Middle frontal gyrus (tissue), 1 donor: Measurements from ENCODE around the gene TACC3.

Experiments used
- DNase-seq: peaks from one replicate; pipeline ENCODE4 v3.0.0-alpha.2; 2015; ENCODE audit warnings: low spot score; ENCODE audit errors: extremely low spot score

TACC3 gene

DNA sequence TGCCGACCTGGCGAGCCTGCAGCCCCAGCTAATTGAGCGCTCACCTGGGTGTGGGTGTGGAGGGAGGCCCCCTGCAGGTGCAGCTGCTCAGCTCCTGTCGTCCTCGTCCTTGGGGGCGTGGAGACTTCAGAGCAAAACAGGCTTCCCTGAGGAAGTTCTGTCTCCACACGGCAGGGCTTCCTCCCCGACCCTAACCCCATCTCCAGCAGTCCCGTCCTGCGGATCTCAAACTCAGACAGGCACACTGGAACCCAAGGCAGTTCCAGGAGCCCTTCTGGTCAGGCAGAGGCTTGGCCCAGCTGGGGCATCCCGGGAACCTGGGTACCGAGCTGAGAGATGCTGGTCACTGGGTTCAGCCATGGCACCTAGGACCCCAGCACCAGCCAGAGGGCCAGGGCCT, 24.4 kb downstream of the TACC3 start:
- no peak for DNase-seq

DNA sequence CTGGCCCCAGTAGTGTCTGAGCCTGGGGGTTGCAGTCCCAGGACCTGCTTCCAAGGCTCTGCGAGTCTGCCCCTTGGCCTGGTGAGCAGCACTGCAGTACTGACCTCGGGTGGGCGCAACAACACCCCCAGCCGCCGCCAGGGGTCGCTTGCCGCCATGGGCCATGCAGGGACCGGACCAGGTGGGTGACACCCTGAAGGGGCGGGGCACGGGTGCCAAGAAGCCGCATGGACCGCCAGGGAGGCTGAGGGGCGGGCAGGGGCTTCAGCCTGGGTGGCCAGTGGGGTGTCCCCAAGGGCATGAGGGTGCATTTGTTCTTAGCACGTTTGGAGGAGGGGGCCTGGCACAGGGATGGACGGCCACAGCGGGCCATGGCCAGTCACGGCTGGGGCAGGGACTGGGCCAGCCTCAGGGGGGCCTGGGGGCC, 25.0 kb downstream of the TACC3 start:
- no peak for DNase-seq

DNA sequence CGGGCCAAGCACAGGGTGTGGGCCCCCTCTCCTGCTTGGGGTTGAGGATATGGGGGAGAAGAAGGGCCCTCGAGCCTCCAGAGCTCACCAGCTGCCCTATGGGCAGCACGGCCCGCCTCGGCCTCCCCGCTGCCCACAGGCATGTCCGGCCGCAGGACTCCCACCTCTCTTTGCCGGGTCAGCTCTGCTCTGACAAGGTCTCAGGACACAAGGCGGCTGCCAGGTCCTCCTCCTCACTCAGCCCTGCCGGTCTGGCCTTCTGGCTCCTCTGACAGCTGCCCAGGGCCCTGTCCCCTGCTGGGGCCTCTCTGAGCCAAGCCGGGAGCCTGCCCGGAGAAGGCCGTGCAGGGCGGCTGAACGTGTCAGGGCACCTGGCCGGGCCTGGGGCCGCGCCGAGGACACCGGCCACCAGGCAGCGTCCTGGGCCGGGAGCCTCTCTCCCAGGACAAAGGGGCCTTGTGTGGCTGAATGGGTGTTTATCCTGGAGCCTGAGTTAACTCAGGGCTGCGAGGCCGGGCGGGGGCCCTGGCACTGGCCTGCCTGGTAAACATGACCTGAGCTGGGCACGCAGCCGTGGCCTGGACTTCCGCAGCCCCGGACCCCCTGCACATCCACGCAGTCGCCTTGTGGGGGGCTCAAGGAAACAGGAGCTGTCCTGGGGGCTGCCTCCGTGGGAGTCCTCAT, 25.7 kb downstream of the TACC3 start:
- no peak for DNase-seq

DNA sequence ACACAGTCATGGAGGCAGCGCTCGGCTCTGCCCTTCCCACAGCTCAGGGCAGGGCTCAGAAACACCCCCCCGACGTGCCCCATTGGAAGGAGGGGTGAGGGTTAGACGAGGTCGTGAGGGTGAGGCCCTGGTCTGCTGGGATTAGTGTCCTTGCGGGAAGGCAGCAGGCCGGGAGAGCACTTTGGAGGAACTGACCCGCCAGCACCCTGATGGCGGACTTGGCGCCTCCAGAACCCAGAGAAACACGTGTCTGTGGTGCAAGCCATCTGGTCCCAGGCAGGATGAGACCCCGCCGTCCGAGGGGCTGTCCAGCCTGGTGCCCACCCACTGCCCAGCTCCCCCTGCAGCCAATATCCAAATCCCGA, 26.3 kb downstream of the TACC3 start:
- DNase-seq: no peak

DNA sequence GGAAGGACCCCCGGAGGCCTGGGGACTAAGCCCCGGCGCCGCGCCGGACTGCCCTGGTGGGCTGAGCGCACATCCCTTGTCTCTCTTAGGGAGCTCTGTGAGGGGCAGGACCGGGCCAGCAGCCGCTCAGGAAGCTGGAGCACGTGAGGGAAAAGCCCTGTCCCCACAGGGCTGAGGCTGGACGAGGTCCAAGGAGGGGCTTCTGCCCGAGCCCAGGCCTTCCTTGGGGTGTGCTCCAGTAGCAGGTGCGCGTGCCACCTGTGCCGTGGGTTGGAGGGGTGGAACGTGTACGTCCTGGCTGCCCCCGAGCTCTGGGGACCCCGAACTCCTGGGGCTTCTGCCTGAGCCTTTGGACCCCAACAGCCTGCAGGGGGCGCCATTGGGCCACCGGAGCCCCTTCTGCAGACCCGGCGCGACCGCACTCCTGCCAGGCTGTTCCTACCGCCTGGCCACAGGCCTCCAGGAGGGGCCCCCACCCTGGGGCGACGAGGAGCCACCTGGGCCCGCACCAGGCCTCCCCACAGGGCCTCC, 27.2 kb downstream of the TACC3 start:
- no peak for DNase-seq

DNA sequence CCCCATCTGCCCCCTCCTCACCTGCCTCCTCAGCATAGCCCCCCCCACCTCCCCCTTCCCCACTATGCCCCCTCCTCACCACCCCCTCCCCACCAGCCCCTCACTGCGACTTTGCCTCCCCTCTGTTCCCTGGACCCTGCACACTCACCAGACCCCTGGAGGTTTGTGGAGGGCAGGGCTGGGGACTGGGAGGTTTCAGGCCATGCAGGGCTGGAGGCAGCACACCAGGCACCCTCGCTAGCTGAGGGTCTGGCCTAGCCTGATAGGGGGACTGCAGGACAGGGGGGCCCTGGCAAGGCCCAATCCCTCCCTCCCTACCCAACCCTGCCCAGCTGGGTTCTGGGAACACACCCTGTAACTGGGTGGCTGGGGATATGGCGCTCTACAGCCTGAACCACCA, 28.0 kb downstream of the TACC3 start:
- no peak for DNase-seq

DNA sequence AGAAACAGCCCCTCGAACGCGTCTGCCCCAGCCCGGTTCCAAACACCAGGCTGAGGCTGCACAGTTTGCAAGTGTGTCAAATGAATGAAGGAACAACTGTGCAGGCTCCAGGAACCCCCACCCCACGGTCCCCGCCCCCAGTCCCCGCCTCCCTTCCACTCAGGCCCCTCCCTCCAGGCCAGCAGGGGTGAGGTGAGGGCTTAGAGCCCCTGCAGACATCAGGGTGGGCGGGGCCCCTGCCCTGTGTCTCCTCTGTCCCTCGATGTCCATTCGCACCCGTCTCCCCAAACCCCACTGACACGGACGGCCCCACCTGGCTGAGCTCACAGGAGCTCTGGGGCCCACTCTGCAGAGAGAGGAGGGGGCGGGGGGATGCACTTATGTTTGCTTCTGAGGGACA, 28.5 kb downstream of the TACC3 start:
- DNase-seq: no peak

DNA sequence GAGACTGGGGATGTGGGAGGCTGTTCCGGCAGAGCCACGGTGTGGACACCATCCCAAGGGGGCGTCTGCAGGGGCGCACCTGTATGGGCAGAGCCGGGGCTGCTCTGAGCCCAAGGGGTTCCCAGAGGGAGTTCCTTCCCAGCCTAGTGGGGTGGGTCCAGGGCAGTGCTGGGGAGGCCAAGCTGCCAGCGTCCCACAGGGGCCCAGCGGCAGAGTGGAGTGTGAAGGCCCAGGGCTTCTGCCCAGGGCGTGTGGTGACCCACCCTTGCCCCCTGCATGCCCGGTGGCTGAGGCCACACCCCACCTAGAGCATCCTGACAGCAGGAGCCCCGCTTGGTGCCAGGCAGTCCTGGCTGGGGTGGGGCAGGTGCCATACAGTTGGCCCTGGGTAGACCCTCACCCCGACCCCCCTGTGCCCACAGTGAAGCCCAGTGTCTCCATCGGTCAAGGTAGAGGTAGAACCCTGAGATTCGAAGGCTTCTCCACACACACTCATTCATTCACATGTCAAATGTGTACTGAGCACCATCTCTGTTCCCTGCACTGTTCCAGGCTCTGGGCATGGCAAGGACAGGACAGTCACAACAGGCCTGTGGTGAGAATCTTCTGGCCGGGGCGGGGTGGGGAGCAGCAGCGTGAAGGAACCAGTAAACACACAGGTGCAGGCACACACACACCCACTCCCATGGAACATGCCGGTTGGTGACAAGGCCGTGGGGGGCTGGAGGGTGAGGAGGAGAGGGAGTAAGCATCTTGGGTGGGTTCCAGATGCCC, 29.2 kb downstream of the TACC3 start:
- DNase-seq: no peak

DNA sequence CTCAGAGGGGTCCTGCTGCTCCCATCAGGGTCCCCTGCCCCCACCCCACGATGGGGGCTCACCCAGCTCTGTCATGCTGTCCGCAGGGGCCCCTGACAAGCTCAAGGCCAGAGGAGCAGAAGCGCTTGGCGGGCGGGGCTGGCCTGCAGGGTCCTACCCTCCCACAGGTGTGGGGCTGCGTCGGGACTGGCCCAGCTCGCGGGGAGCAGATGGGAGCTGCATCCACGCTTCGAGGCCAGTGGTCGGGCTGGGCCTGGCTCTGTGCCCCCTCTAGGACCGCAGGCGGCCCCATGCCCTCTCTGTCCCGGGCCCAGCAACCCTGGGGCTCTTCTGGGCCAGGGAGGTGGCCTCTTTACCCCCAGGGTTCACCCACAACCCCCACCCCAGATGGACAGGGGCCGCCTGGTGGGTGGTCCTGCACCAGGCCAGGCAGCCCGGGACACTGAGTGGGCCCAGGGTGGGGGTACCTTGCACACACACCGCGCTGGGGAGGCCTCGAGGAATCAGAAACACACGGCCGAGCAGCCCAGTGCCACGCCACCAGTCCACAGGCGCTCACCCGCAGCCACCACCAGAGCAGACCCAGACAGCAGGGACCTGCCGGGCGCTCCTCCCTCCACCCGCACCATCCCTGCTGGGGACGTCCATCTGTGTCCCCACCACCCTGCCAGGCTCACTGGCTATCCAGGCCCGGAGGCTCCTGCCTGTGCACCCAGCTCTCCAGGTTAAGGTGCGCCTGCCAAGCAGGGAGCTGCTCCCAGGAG, 30.0 kb downstream of the TACC3 start:
- no peak for DNase-seq

DNA sequence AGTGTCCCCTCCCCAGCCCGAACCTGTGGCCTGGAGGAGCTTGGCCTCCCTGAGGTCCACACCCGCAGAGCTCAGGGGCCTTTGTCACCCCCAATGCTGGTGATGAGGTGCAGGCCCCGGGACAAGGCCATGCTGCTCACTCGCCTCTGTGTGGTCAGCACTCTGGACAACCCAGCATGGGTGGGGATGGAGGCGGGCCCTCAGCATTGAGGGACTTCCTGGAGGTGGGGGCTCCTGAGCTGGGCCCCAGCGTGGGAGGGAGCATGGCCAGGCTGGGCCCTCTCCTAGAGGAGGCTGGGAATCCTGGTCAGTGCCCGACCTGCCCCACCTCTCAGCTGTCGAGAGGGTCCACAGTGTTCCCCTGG, 30.6 kb downstream of the TACC3 start:
- DNase-seq: no peak

DNA sequence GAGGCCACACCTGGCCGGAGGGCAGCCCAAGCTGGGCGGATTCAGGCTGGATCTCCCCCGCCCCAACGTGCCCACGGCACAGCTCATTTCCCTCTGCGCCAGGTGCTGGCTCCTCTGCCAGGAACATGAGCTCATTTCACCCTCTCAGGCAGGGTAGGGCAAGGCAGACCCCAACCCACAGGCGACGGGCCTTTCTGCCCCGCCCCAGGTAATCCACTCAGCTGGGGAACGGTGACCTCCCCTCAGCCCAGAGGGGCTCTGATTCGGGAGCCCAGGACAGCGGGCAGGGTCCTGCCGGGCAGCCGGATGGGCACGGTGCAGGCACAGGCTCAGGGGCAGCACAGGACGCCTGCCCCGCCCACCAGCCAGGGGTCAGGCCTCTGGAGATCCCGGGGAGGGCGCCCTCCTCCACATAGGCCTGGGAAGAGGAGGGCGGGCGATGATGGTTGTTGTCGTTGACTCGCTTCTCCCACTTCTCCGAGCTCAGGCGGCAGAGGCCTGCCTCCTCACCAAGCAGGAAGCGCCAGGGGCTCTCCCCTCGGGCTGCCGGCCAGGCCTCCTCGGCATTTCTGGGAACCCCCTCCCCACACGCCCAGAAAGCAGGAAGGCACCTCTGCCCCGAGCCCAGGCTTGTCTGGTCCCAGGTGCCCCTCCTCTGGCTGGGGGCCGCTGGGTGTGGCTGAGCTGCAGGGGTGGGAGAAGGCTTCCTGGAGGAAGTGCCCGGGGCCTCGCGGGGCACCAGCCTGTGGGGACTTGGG, 31.1 kb downstream of the TACC3 start:
- DNase-seq: no peak

DNA sequence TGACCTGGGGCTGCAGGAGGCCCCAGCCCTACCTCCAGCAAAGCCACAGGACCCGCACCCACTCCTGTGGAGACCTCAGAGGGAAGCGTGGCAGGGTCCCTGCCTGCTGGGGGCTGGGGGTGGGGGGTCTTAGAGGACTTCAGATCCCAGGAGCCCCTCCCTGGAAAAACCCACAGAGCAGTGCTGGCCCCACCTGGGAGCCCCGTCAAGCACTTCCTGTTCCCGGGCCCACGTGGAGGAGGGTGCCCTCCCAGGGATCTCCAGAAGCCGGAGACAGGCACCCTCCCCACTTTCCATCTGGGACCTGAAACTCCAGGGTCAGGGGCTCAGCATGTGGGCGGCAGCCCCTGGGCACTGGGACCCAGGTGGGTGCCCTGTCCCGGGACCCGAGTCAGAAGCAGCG, 32.0 kb downstream of the TACC3 start:
- no peak for DNase-seq

DNA sequence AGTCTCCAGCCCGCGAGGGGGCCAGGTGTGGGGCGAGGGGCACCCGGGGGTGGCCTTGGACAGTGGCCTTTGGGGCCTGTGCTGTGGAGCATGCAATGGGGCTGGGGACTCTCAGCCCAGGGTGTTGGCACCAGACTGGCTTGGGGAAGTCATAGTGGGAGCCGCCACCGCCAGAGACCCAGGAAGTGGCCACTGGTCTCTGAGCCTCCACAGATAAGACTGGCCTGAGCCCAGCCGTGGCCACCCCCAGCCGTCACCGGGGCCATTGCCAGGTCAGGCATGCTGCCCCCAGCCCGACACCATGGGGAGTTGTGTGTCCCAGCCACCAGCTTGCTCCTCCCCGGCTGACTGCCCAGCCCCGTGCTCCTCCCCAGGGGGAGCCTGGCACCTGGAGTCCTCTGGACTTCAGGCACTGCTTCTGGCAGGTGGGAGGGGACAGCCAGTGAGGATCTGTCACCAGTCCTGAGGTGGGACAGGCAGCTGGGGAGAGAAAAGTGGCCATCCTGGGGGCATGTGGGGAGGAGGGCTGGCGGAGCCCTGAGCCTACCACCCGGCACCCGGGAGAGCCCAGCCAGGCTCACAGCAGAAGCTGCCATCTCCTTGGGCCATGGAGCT, 32.5 kb downstream of the TACC3 start:
- DNase-seq: no peak

DNA sequence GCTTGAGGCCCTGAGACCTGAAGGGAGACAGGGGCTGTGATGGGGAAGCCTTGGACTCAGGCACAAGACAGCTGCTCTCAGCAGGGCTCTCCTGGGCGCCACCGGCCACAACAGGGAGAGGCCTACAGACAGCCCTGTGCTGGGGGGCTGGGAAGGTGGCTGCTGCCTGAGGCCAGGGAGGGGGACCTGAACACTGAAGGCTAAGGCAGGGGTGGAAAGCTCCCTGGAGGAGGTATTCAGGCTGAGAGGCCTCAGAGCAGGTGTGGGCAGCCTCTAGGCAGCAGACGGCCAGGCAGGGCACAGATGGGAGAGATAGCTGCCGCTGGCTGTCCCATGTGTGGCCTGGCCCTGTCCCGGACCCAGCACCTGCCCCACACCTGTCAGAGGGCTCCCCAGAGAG, 33.0 kb downstream of the TACC3 start:
- DNase-seq: no peak

DNA sequence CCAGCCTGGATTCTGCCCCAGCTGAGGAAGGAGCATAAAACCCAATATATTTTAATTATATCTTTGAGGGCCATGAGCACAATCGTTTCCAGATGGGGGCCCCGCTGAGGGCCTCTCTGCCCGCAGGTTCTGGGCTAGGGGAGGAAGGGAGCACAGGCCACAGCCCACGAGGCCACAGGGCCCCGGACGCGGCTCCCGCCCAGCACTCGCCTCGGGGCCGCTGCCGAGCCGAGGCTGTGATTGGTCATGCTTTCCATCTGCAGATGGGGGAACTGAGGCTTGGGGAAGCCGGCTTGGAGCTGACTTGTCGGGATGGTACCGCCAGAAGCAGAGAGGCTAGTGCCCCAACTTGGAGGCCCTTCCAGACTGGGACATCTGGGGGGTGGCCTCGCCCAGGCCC, 34.0 kb downstream of the TACC3 start:
- no peak for DNase-seq

DNA sequence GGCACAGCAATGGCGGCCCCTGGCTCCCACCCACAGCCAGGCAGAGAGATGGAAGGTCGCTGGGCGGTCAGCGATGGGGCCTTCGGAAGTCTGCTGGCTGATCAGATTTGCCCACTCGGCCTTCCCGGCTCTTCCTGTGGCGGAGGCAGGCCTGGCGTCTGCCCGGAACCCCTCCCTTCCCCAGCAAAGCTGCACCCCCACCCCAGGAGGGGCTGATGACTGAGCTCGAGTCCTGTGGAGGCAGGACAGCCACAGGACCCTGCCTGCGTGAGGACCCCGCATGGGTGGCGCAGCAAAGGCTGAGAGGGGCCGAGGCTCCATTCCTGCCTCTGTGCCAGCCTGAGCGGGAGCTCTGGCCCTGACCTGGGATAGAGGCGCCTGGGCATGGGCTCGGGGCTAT, 34.8 kb downstream of the TACC3 start:
- no peak for DNase-seq

DNA sequence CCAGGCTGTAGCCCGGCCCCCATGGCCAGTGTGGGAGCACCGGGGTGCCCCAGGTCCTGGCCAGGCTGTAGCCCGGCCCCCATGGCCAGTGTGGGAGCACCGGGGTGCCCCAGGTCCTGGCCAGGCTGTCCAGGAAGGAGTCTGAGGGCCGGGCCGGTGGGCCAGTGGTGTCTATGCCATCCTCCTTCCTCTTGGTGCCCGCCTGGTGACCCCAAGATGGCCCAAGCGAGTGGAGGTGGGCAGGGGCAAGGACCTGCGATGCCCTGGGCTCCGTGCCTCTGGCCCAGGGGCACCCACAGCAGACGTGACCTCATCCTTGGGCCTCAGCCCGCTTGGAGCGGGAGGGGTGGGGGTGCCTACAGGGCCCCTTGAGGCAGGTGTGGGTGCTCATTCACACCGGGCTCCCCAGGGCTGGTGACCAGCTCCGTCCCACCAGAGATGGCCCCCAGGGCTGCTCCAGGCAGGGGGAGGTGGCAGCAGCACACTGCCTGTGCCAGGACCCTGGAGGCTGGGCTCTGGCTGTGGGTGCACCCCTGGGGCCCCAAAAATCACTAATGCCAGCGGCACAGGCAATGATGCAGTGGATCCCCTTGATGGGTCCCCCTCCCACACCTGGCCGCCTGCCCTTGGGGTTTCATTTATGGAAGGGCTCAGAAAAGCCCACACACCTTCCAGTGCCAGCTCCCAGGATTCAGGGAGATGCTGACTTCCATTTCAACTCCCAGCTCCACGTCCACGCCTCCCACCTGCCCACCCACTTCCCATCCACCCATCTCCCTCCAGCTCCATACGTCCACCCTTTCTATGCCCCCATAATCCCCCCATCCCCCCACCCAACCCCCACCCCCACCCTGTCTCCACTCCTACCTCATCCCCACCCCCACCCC, 35.8 kb downstream of the TACC3 start:
- DNase-seq: no peak

DNA sequence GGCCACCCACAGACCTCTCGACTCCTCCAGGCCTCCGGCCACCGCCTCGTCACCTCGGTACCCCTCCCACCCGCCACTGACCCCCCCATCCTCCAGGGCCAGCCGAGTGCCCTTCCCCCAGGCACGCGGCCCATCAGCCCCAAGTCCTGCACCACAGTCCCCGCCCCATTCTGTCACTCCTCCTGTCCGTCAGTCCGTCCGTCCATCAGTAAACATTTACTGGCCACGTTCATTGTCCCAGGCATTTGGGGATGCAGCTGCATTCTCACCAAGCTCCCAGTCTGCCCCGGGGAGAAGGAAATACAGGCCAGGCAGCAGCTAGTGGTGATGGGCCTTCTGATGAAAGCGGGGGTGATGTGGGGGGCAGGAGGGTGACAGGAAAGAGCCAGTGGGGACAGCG, 36.5 kb downstream of the TACC3 start:
- DNase-seq: no peak

DNA sequence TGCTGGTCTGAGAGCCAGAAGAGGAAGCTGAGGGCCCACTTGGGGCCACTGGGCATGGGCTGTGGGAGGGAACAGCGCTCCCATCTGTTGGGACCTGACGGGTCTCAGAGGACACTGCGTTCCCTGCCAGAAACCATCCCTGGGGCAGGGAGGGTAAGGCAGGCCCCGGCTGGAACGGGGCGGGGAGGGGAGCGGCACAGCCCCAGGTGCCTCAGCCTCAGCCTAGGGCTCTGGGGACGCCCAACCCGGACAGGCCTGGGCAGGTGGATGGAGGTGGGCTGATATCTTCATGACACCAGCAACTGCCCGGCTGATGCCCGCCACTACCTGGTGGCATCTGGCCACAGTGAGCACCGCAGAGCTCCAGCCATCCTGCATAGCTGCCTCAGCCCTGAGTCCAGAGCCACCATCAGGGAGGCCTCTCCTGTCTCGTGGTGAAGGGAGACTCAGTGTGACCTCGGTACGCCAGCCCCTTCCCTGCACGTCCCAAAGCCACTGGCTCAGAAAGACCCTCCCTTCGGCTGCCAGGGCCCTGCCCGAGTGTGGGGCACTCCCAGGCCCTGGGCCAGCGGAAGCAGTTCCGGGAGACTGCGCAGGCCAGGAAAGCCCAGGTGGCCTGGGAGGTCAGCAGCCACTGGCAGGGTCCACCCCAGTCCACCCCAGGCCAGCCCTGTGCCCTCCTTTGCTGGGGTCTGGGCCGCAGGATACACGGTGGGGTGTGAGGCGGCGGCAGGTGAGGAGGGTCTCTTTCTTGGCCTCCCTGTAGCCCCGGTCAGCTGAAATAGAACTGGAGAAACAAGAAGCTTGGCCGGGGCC, 37.2 kb downstream of the TACC3 start:
- no peak for DNase-seq
